Lower leg skin (tissue), 3 donors: ENCODE data around the gene SON.

Experiments
- POLR2A ChIP-seq, 2 donors: fragments of 450-650 bp; IDR thresholded peaks; one replicate each; pipeline ENCODE4 v1.6.1; 2016 to 2017; ENCODE audit warnings: antibody characterized with exemption in 2 of 2, mild to moderate bottlenecking in 1 of 2, moderate library complexity in 1 of 2
- TF ChIP-seq, protein P1 (sequence below), 3 donors: fragments of 450-650 bp; IDR thresholded peaks; one replicate each; pipeline ENCODE4 v1.5.1; 2016; ENCODE audit warnings: antibody characterized with exemption in 3 of 3, mild to moderate bottlenecking in 3 of 3, moderate library complexity in 2 of 3

GRCh38 chr21:33559813-33560212 is 17.0 kb downstream of the SON start:
- TF ChIP-seq, protein P1, sequence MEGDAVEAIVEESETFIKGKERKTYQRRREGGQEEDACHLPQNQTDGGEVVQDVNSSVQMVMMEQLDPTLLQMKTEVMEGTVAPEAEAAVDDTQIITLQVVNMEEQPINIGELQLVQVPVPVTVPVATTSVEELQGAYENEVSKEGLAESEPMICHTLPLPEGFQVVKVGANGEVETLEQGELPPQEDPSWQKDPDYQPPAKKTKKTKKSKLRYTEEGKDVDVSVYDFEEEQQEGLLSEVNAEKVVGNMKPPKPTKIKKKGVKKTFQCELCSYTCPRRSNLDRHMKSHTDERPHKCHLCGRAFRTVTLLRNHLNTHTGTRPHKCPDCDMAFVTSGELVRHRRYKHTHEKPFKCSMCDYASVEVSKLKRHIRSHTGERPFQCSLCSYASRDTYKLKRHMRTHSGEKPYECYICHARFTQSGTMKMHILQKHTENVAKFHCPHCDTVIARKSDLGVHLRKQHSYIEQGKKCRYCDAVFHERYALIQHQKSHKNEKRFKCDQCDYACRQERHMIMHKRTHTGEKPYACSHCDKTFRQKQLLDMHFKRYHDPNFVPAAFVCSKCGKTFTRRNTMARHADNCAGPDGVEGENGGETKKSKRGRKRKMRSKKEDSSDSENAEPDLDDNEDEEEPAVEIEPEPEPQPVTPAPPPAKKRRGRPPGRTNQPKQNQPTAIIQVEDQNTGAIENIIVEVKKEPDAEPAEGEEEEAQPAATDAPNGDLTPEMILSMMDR (IDR thresholded peaks at IDR 0.05), result no peak
- TF ChIP-seq POLR2A (IDR thresholded peaks at IDR 0.05), result no peak
